HEK293 (cell line): ENCODE data around the gene SPATA21.

Experiments
- KLF16 ChIP-seq: fragments of 450-650 bp; formaldehyde crosslinking; IDR thresholded peaks from 2 replicates; pipeline ENCODE4 v1.5.1; 2017; ENCODE audit warnings: missing biosample characterization, missing genetic modification characterization
- OVOL3 ChIP-seq: fragments of 450-650 bp; formaldehyde crosslinking; IDR thresholded peaks from 2 replicates; pipeline ENCODE4 v1.5.1; 2016; ENCODE audit warnings: missing biosample characterization, missing genetic modification characterization
- PBX3 ChIP-seq: sonication (generic); formaldehyde crosslinking; IDR thresholded peaks from 2 replicates; pipeline ENCODE4 v1.8.1; 2022; ENCODE audit warnings: mild to moderate bottlenecking, moderate library complexity, missing genetic modification reagents
- PRDM2 ChIP-seq: fragments of 450-650 bp; formaldehyde crosslinking; IDR thresholded peaks from 2 replicates; pipeline ENCODE4 v1.5.1; 2016; ENCODE audit warnings: missing biosample characterization, missing genetic modification characterization, borderline replicate concordance
- PRDM4 ChIP-seq: fragments of 450-650 bp; formaldehyde crosslinking; IDR thresholded peaks from 2 replicates; pipeline ENCODE4 v1.5.1; 2017; ENCODE audit warnings: missing biosample characterization, missing genetic modification characterization
- SETDB1 ChIP-seq: IDR thresholded peaks from one replicate; pipeline ENCODE4 v1.6.1; 2017; ENCODE audit warnings: mild to moderate bottlenecking, low read length, moderate library complexity, mixed read lengths; ENCODE audit not compliant: insufficient read length
- SP7 ChIP-seq: fragments of 450-650 bp; formaldehyde crosslinking; IDR thresholded peaks from 2 replicates; pipeline ENCODE4 v1.5.1; 2016; ENCODE audit warnings: missing biosample characterization, missing genetic modification characterization
- ZBTB48 ChIP-seq: fragments of 450-650 bp; formaldehyde crosslinking; IDR thresholded peaks from 2 replicates; pipeline ENCODE4 v1.5.1; 2016; ENCODE audit warnings: missing biosample characterization, missing genetic modification characterization
- ZFHX2 ChIP-seq: fragments of 450-650 bp; formaldehyde crosslinking; conservative IDR thresholded peaks from 2 replicates; pipeline ENCODE4 v1.5.1; 2016; ENCODE audit warnings: missing biosample characterization, missing genetic modification characterization
- ZNF10 ChIP-seq: fragments of 450-650 bp; formaldehyde crosslinking; IDR thresholded peaks from 2 replicates; pipeline ENCODE4 v1.5.1; 2017; ENCODE audit warnings: missing biosample characterization, missing genetic modification characterization
- ZNF133 ChIP-seq: fragments of 450-650 bp; formaldehyde crosslinking; IDR thresholded peaks from 2 replicates; pipeline ENCODE4 v1.5.1; 2016; ENCODE audit warnings: missing biosample characterization, missing genetic modification characterization
- ZNF24 ChIP-seq: fragments of 450-650 bp; formaldehyde crosslinking; IDR thresholded peaks from 2 replicates; pipeline ENCODE4 v1.5.1; 2016; ENCODE audit warnings: missing biosample characterization, missing genetic modification characterization
- ZNF335 ChIP-seq: fragments of 450-650 bp; formaldehyde crosslinking; conservative IDR thresholded peaks from 2 replicates; pipeline ENCODE4 v1.5.1; 2016; ENCODE audit warnings: missing biosample characterization, missing genetic modification characterization
- ZNF391 ChIP-seq: fragments of 450-650 bp; formaldehyde crosslinking; IDR thresholded peaks from 2 replicates; pipeline ENCODE4 v1.5.1; 2016; ENCODE audit warnings: low read depth, missing biosample characterization, missing genetic modification characterization, borderline replicate concordance
- ZNF416 ChIP-seq: fragments of 450-650 bp; formaldehyde crosslinking; IDR thresholded peaks from 2 replicates; pipeline ENCODE4 v1.5.1; 2016; ENCODE audit warnings: missing biosample characterization, missing genetic modification characterization
- ZNF423 ChIP-seq: fragments of 450-650 bp; formaldehyde crosslinking; IDR thresholded peaks from 2 replicates; pipeline ENCODE4 v1.5.1; 2016; ENCODE audit warnings: missing biosample characterization, missing genetic modification characterization
- ZNF530 ChIP-seq: fragments of 450-650 bp; formaldehyde crosslinking; IDR thresholded peaks from 2 replicates; pipeline ENCODE4 v1.5.1; 2016; ENCODE audit warnings: low read depth, missing biosample characterization, missing genetic modification characterization
- ZNF624 ChIP-seq: fragments of 450-650 bp; formaldehyde crosslinking; IDR thresholded peaks from 2 replicates; pipeline ENCODE4 v1.5.1; 2017; ENCODE audit warnings: missing biosample characterization, missing genetic modification characterization
- ZNF692 ChIP-seq: fragments of 450-650 bp; formaldehyde crosslinking; IDR thresholded peaks from 2 replicates; pipeline ENCODE4 v1.5.1; 2016; ENCODE audit warnings: missing biosample characterization, missing genetic modification characterization
- ZNF792 ChIP-seq: fragments of 450-650 bp; formaldehyde crosslinking; IDR thresholded peaks from 2 replicates; pipeline ENCODE4 v1.5.1; 2016; ENCODE audit warnings: missing biosample characterization, missing genetic modification characterization
- ZXDB ChIP-seq: fragments of 450-650 bp; formaldehyde crosslinking; IDR thresholded peaks from 2 replicates; pipeline ENCODE4 v1.5.1; 2016; ENCODE audit warnings: missing biosample characterization, missing genetic modification characterization
- TF ChIP-seq, protein P1 (sequence below): fragments of 450-650 bp; formaldehyde crosslinking; IDR thresholded peaks from 2 replicates; pipeline ENCODE4 v1.5.1; 2016; ENCODE audit warnings: missing biosample characterization, missing genetic modification characterization
- TF ChIP-seq, protein P2 (sequence below): fragments of 450-650 bp; formaldehyde crosslinking; IDR thresholded peaks from 2 replicates; pipeline ENCODE4 v1.5.1; 2016; ENCODE audit warnings: missing biosample characterization, missing genetic modification characterization, low read depth

The SPATA21 gene

GRCh38 chr1:16351994-16352841 lies 85.0 kb downstream of the SPATA21 start, which contains the start of gene FBXO42 (continued):
- TF ChIP-seq ZNF416 (tag by site-specific recombination) (no peak), ZXDB (tag by site-specific recombination) (peak; percentile 40), ZFHX2 (tag by site-specific recombination) (peak; percentile 74), PRDM4 (tag by site-specific recombination) (0 out of 2 replicates have a peak, but pooled peaks have one; percentile 15), PBX3 (CRISPR knock-in tag) (peak; percentile 80; the same call in 1 of the 2 replicates), ZNF10 (tag by site-specific recombination) (peak; percentile 10; the same call in 1 of the 2 replicates), ZNF423 (no peak), ZNF391 (tag by site-specific recombination) (peak; percentile 56; the same call in 1 of the 2 replicates), ZBTB48 (peak; percentile 88; the same call in 1 of the 2 replicates), ZNF530 (tag by site-specific recombination) (no peak), PRDM2 (tag by site-specific recombination) (0 out of 2 replicates have a peak, but pooled peaks have one; percentile 57), ZNF24 (tag by site-specific recombination) (0 out of 2 replicates have a peak, but pooled peaks have one; percentile 34), ZNF692 (tag by site-specific recombination) (peak; percentile 23; the same call in 1 of the 2 replicates), KLF16 (tag by site-specific recombination) (peak; percentile 42), SP7 (peak; percentile 64), ZNF335 (peak; percentile 96), SETDB1 (no peak), OVOL3 (tag by site-specific recombination) (no peak), ZNF624 (tag by site-specific recombination) (no peak), ZNF792 (tag by site-specific recombination) (0 out of 2 replicates have a peak, but pooled peaks have one; percentile 27), ZNF133 (no peak)
- TF ChIP-seq, protein P1, sequence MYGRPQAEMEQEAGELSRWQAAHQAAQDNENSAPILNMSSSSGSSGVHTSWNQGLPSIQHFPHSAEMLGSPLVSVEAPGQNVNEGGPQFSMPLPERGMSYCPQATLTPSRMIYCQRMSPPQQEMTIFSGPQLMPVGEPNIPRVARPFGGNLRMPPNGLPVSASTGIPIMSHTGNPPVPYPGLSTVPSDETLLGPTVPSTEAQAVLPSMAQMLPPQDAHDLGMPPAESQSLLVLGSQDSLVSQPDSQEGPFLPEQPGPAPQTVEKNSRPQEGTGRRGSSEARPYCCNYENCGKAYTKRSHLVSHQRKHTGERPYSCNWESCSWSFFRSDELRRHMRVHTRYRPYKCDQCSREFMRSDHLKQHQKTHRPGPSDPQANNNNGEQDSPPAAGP, result no peak; the same call in 1 of the 2 replicates
- TF ChIP-seq, protein P2, sequence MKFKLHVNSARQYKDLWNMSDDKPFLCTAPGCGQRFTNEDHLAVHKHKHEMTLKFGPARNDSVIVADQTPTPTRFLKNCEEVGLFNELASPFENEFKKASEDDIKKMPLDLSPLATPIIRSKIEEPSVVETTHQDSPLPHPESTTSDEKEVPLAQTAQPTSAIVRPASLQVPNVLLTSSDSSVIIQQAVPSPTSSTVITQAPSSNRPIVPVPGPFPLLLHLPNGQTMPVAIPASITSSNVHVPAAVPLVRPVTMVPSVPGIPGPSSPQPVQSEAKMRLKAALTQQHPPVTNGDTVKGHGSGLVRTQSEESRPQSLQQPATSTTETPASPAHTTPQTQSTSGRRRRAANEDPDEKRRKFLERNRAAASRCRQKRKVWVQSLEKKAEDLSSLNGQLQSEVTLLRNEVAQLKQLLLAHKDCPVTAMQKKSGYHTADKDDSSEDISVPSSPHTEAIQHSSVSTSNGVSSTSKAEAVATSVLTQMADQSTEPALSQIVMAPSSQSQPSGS (tag by site-specific recombination), result no peak
